Stimulated activated CD4-positive, alpha-beta T cell treated with anti-CD3 and anti-CD28 coated beads, Interleukin-15, amount 100 ng/mL, for 48 hours (primary cell): Measurements from ENCODE around the gene CCDC15.

Experiments used
- DNase-seq, 2 donors: peaks; one replicate each; pipeline ENCODE4 v3.0.0-alpha.2; 2020; ENCODE audit warnings: low read depth in 2 of 2

The CCDC15 gene

GRCh38 chr11:125068368-125068767, 114.4 kb downstream of the CCDC15 start:
- no peak for DNase-seq

GRCh38 chr11:125069008-125069407, 115.0 kb downstream of the CCDC15 start:
- no peak for DNase-seq

GRCh38 chr11:125069796-125070195, 115.8 kb downstream of the CCDC15 start:
- DNase-seq: no peak

GRCh38 chr11:125070699-125071254, 116.8 kb downstream of the CCDC15 start:
- DNase-seq: no peak

GRCh38 chr11:125071435-125071834, 117.4 kb downstream of the CCDC15 start:
- DNase-seq: no peak

- no peak for DNase-seq
These were observed 117.8 kb downstream of the CCDC15 start for GRCh38 chr11:125071846-125072217.

- DNase-seq: no peak
These were observed 118.4 kb downstream of the CCDC15 start for GRCh38 chr11:125072218-125072960.

GRCh38 chr11:125072961-125073590, 119.1 kb downstream of the CCDC15 start:
- no peak for DNase-seq

GRCh38 chr11:125073616-125074483, 119.8 kb downstream of the CCDC15 start:
- DNase-seq: no peak

GRCh38 chr11:125074511-125075241, 120.7 kb downstream of the CCDC15 start:
- DNase-seq: no peak

GRCh38 chr11:125075242-125075625, 121.2 kb downstream of the CCDC15 start:
- no peak for DNase-seq

GRCh38 chr11:125075900-125076317, 121.9 kb downstream of the CCDC15 start:
- no peak for DNase-seq

GRCh38 chr11:125076378-125076945, 122.5 kb downstream of the CCDC15 start:
- no peak for DNase-seq

- no peak for DNase-seq
These were observed 124.0 kb downstream of the CCDC15 start for GRCh38 chr11:125078016-125078415.

GRCh38 chr11:125078516-125079140, 124.6 kb downstream of the CCDC15 start:
- DNase-seq: no peak

- DNase-seq: no peak
These were observed 125.3 kb downstream of the CCDC15 start for GRCh38 chr11:125079151-125079877.

GRCh38 chr11:125079878-125080530, 126.0 kb downstream of the CCDC15 start:
- DNase-seq: no peak

GRCh38 chr11:125080531-125080911, 126.5 kb downstream of the CCDC15 start:
- no peak for DNase-seq

- no peak for DNase-seq
These were observed 127.2 kb downstream of the CCDC15 start for GRCh38 chr11:125081098-125081798.
